GM19238 (cell line): Measurements from ENCODE around the gene ADARB2.

Experiments used
- DNase-seq: peaks from one replicate; pipeline ENCODE4 v3.0.0; 2011; ENCODE audit warnings: low spot score; ENCODE audit not compliant: insufficient read length

ADARB2 gene

DNA sequence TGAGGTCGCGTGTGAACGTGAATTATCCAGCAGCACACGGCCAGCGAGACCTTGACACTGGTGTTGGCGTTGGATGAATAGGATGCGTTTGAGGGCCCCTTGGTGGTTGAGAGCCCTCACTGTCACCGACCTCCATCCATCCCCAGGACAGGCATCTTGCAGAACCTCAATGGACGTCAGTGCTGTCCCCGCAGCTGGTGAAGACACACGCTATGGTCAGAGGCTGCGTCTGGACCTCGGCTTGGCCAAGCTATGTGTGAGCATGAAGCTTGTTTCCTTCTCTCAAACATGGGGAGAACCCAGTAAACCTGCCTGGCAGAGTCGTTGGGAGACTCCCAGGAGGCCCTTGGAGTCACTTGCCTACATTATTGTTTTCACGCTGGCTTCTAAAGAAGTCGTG is 229.2 kb downstream of the ADARB2 start:
- no peak for DNase-seq

DNA sequence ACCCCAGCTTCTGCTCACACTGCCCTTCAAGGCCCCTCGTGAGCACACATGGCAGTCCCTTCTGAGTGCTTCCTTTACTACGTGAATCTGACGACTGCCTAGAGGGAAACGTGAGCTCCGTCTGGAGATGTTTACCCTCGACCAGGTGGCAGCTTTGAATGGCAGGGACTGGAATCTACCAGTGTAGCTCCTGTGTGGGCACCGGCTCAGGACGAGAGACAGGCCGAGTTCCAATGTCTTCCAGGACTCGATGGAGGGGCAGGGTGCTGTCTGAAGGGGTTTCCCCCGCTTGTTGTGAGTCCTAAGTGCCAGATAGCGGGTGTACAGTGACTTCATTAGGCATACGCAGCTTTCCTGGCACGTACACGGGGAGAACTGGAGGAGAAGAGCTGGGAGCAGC is 229.9 kb downstream of the ADARB2 start:
- DNase-seq = no peak

DNA sequence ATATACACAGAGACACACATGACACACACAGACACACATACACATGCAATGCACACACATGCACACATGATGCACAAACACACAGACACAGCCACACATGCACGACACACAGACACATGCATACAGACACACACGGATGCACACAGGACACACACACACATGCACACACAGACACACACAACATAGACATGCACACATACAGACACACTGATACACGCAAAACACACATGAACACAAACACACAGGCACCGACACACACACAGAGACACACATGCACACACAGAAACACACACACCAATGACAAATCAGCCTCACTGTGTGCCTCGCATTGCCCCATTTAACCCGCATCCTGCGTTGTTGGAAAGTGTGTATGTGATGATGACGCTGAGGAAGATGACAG is 232.4 kb downstream of the ADARB2 start:
- DNase-seq = no peak

DNA sequence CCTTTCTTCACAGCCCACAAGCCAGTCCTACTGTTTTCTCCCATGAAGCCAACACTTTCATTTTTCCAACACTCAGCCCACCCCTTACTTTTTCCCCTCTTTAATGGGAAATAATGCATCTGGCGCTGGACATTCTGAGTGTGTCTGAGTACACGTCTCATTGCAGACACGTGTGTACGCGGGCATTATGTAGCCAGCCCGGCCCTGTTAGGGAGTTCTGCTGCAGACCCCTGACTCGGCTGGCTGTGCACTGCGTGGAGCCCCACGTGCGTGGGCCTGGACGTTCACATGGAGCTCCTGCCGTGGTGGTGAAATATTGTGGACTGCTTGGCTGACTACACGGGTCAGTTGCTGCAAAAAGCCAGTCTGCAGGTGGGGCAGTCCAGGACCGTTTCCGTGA is 233.0 kb downstream of the ADARB2 start:
- no peak for DNase-seq

DNA sequence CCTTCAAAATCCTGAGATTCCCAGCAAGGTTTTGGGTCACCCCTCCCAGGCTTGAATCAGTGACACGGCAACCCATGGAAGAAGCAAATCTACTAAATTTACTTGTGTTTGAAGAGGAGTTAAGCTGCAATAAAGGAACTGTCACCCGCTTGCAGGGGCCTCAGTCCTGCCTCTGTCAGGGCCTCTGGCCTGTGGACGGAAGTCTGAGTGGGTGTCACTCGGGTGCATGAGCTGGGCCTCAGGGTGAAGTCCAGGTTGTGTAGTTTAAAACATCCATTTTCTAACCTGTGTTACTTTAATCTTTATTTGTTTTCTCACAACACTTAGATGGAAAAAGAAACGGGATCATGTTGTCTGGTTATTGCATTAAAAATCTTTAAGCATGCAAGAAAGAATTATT is 234.9 kb downstream of the ADARB2 start:
- no peak for DNase-seq

DNA sequence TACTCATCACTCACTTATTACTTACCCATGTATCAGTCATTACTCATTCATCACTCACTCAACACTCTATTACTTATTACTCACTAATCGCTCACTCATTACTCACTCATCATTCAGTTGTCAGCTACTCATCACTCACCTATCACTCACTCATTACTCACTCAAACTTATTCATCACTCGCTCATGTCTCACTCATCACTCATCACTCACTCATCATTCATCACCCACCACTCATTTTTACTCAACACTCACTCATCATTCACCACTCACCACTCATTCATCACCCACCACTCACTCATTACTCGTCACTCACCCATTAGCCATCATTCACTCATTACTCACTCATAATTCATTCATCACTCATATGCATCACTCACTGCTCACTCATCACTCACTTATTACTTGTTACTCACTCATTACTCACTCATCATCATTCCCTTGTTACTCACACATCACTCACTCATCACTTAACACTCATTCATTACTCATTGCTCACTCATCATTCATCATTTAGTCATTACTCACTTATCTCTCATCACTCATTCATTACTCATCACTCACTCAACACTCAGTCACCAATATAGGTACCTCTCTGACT is 237.9 kb downstream of the ADARB2 start:
- no peak for DNase-seq

DNA sequence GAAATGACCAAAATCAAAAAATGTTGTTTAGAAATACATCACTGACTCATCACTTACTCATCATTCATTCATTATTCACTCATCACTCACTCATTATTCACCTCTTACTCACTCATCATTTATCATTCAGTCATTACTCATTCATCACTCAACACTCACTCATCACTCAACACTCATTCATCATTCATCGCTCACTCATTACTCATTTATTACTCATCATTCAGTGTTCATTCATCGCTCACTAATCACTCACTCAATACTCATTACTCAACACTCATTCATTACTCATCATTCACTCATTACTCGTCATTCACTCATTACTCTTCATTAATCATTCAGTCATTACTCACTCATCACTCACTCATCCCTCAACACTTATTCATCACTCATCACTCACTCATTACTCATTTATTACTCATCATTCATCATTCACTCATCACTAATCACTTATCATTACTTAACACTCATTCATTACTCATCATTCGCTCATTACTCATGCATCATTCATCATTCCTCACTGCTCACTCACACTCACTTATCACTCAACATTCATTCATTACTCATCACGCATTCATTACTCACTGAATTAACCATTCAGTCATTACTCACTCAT is 238.5 kb downstream of the ADARB2 start:
- no peak for DNase-seq

DNA sequence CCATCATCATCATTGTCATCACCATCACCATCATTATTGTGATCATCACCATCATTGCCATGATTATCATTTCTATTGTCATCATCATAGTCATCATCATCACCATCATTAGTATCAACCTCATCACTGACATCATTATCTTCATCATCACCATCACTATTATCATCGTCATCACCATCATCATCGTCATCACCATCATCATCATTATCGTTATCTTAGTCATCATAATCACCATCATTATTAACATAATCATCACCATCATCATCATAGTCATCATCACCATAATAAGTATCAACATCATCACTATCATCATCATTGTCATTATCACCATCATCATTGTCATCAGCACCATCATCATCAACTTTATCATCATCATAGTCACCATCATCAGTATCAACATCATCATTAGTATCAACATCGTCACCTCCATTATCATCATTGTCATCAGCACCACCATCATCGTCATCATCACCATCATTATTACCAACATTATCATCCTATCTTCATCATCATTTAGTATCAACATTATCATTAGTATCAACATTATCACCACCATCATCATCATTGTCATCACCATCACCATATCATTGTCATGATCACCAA is 241.3 kb downstream of the ADARB2 start:
- no peak for DNase-seq

DNA sequence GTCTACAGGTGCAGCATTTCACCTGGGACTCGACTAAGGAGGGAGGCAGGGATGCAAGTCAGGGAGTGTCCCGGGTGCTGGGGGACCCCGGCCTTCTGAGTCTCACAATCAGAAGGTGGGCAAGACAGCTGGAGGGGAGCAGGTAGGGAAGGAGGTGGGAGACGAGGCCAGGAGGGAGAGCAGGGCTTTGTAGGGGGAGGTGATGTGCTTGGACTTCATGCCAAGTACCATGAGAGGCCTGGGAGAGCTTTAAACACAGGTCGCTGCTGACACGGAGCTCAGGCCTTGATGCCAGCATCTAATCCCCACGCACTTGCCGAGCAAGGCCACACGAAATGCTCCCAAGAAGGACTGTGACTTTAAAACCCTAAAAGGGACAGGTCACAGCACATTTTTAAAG is 244.7 kb downstream of the ADARB2 start:
- no peak for DNase-seq

DNA sequence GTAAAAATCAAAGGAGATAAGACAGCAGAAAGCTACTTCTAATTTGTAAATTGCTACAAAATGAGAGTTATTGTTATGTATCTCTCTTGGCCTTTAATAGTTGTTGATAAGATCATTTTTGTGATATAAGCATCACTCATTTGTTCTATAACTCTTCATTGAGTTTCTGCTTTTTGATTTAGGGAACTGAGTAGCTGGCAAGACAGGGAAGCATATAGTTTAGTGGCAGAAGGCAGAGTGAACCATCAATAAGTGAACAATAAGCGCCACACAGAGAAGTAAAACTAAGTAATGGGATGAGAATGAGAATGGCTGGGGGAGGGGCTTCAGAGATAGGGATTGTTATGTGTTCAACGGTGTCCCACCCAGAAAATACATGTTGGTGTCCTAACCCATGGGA is 245.4 kb downstream of the ADARB2 start:
- no peak for DNase-seq

DNA sequence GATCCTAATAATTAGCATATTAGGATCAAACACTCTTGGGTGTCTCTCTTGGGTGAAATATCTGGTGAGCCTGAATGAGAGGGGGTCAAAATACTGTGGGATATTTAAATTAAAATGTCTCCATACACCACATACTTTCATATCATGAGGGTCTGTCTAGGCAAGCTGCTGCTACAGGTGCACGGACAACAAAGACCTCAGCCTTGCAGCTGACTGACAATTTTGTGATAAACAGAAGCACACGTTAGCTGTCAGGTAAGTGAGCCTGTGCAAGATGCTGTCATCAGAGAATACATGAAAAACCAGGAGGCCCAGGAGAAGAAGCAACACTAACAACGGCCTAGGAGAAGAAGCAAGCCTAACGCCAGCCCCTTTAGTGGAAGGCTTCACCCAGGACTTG is 247.5 kb downstream of the ADARB2 start:
- DNase-seq = no peak

DNA sequence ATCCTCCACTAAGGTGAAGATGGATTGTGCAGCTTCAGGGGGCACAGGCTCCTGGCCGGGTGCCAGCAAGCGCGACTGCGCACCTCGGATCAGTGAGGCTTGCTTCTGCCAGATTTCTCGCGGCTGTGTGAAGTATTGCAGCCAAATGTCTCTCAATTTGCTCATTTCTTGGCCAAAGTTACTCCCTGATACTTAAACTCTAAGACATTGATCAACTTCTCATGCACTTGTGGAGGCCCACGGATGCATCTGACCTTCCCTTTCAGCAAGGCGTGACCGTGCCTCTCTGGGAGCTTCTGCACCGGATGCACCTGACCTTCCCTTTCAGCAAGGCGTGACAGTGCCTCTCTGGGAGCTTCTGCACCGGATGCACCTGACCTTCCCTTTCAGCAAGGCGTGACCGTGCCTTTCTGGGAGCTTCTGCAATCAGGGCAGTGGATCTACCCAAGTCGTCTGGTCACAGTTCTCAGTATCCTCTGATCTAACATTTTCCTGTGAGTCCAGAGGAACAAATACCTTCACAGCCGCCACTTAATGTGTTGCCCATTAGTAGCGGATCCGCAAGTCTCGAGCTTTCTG is 248.3 kb downstream of the ADARB2 start:
- peak; percentile 31 for DNase-seq

DNA sequence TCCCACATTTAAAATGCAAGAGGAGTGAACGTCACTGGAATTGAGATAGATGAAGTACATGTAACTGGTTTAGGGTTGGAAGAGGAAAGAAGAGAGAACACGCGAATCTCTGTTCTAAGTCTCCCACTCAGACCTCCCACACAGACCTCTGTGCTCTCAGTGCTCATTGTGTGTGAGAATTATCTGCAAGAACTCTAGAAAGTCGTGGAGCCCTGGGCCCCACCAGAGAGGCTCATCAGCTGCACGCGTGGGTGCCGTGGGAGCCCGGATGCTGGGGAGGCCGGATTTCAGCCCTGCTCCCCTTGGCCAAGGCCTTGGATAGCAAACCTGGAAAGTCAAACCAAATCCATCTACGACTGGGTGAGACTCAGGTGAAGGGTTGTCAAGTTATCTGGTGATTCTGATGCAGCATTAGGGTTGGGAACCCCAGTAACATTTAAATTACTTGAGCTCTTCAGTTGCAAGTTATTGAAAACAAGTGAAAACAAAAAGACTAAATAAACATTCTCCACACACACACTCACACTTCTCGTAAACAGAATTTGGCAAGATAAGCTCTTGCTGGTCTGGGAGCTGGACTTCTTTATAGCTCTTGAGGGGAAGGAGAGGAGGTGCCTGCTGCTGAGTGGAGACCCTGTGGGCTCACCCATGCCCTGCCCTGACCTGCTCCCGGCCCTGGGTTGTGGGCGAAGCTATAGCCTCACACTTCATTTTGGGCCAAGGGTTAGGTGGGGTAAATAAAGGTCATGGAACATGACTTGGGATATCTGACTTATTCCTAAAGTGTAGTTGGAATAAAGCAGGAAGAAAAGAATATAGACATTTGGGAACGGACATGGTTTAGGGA is 250.3 kb downstream of the ADARB2 start:
- DNase-seq = no peak

DNA sequence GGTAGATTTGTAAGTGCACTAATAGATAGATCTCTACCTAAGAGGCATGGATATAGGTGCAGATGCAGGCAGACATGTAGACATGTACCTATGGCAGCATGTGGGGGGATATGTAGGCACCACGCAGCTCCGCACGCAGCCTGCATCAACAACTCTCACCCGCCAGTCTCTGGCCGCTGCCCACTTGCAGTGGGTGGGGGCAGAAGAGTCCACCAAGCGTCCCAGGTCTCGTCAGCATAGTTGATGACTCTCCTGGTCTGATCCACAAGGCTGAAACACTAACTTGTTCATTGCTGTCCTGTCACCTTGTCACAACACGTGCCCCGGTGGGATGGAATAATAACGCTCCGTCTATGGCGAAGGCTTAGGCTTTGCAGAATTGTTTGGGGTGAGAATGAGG is 252.0 kb downstream of the ADARB2 start:
- DNase-seq = no peak

DNA sequence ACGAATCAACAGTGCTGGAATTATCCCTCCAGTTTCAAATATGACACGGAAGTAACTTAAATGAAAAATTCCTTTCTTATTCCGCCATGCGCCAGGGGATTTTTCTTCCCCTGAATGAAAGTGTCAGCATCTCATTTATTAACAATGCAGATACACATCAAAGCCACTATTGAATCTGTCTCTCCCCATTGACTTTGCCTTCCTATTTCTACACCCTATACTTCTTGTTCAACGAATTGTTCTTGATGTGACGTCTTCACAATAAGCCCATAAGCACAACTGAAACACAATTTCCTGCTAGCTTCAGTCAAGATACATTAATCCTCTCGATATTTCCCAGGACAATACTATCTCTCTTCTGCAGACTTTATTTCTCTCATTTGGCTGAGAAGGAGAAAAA is 253.5 kb downstream of the ADARB2 start:
- DNase-seq = no peak

DNA sequence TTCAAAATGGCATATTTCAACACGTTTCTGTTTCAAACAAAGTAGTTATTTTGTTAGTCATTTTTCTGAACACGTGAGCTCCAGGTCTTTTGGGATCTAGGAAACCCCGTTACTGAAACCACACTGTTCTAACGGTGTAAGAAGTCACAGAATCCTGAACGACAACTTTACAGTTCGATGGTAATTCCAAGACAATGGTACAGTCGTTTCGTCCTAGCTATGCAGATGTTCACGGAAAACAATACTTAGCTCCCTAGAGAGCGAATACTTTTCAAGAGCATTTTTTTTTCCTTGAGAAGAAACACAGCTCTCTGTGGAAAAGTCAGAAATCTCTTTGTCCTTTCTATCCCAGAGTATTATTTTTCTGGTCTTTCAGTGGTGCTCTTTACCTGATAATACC is 254.1 kb downstream of the ADARB2 start:
- DNase-seq = no peak

DNA sequence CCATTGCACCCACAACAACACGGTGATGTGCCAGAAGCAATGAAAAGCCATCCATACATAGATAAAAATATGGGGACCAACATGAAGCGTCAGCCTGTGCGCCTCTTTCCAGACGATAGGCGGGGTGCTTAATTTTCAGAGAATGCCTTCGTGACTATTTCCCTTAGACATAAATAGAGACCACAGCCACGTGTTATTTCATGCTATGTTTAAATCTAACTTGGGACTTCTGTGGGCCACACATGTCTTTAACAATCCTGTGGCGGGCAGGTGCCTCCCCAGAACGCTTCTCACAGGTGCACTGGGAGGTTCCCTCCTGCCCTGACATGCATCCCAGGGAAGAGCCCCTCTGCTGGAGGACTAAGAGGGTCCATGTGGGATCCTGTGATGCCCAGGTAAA is 259.7 kb downstream of the ADARB2 start:
- DNase-seq = no peak

DNA sequence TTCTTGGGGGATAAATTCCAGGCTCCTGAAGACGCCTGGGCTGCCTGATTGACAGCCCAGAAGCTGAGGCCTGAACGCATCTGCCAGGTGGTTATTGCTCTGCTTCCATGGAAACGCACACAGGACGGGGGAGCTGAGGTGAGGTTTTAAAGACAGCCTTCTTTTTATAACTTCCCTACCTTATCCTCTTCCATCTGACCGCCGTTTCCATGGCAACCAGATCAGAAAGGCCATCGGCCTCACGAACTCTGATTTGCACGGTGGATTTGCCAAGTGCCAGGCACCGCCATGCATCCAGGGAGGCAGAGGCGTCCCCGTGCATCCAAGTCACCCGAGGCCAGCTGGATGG is 260.9 kb downstream of the ADARB2 start:
- DNase-seq = no peak

DNA sequence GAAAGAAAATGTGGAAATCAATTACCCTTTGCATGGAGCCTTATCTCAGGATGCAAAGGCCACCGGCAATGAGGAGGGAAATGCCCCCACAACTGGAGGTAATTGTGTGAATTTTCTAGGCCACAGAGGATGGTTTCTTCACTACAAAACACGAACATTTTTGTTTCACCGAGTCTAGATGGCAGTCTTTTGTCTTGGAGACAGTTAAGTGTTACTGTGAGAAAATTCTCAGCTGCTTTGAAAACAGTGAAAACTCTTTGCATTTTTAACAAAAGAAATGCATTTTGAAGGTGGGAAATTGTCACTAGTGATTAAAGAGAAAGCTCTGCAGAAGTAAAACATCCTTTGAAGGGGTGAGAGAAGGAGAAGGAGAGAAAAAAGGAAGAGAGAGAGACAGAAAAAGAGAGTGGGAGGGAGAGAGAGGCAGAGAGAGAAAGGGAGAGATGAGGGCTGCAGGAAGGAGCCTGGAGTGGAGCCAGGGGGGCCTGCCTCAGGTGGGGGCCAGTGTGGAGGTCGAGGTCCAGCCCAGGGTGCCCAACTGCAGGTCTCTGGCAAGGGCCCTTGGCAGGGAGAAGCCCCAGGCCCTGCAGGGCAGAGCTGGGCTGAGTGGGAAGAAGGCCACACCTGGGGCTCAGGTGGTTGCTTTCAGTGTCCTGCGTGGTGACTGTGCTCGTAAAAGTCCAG is 261.4 kb downstream of the ADARB2 start:
- DNase-seq = no peak

DNA sequence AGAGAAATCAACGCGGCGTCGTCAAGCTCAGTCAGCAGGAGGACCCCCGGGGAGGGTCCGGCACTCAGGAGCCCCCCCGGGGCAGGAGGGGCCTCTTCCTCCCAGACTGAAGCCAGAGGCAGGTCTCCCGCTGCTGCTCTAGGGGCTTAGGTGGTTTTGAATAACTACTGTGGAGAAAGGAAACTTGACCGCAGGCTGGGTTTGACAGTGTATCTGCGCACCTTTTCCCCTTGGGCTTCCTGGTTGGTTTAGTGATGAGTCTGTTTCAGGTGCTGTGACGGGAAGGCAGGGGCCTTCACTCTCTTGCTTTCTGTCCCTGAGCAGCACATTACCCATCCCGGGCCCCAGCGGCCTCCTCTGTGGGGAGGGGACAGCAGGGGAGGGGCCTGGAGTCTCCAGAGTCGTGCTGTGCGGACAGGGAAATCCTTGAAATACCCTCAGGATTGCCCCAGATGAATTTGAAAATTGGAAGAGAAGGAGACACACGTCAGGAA is 262.2 kb downstream of the ADARB2 start:
- no peak for DNase-seq

DNA sequence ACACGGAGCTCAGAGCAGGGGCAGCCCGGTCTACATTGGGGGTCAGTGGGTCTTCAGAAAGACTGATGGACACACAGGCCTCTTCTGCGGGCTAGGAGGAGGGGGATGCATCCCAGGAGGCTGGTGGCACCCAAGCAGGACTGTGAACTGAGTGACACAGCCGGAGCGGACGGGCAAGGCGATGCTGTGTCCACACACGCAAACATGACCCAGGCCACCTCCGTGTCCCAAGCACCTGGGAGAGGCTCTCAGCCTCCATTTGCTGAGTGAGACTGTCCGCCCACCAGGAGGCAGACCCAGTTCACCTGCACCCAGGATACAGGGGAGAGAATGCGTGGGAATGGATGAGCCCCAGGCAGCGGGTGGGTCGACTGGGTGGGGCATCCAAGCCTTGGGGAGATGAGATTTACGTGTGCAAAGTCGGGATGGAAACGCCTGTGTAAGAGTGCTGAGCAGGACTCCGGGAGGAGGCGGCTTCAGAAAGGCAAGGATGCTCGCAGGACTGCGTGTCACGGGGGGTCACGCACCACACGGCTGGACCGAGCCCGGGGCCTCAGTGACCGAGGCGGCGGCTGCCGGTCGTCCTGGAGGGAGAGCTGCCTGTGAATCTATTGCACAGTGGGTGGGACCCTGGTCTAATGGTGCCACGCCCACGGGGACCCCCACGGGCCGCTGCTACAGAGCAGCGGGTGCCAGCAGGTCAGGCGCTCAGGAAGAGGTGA is 262.8 kb downstream of the ADARB2 start:
- no peak for DNase-seq
